Measurements from ENCODE around the gene MPPED2.

Gene MPPED2

GRCh38 chr11:30423279-30423648 is 162.9 kb downstream of the MPPED2 start:
- no peak for TF ChIP-seq CTCF (IDR thresholded peaks at IDR 0.05; ENCODE audit: low read depth, low read length)
- no peak for DNase-seq (ENCODE audit: low read depth, low spot score)
- in situ Hi-C loops (cut with HindIII; ENCODE audit: low sequenced_read_pairs): no loop called here
- H3K4me3 ChIP-seq (ENCODE audit: low read depth, low read length): no peak overlapping the region

- DNase-seq (ENCODE audit: low read depth, low spot score): no peak
- in situ Hi-C loops (cut with HindIII; ENCODE audit: low sequenced_read_pairs): no loop called here
- TF ChIP-seq CTCF (IDR thresholded peaks at IDR 0.05; ENCODE audit: low read depth, low read length): no peak
- H3K4me3 ChIP-seq (ENCODE audit: low read depth, low read length): no peak overlapping the region
Observed at GRCh38 chr11:30422447-30423278, 163.5 kb downstream of the MPPED2 start.

GRCh38 chr11:30420233-30420787 is 165.8 kb downstream of the MPPED2 start:
- TF ChIP-seq CTCF (IDR thresholded peaks at IDR 0.05; ENCODE audit: low read depth, low read length): no peak
- in situ Hi-C loops (cut with HindIII; ENCODE audit: low sequenced_read_pairs): no loop called here
- no peak for DNase-seq (ENCODE audit: low read depth, low spot score)
- H3K4me3 ChIP-seq (ENCODE audit: low read depth, low read length): no peak overlapping the region

GRCh38 chr11:30414806-30415205 is 171.3 kb downstream of the MPPED2 start:
- in situ Hi-C loops (cut with HindIII; ENCODE audit: low sequenced_read_pairs): no loop called here
- no peak for DNase-seq (ENCODE audit: low read depth, low spot score)

GRCh38 chr11:30414244-30414643 is 171.9 kb downstream of the MPPED2 start:
- TF ChIP-seq CTCF (IDR thresholded peaks at IDR 0.05; ENCODE audit: low read depth, low read length): no peak
- in situ Hi-C loops (cut with HindIII; ENCODE audit: low sequenced_read_pairs): no loop called here
- H3K4me3 ChIP-seq (ENCODE audit: low read depth, low read length): no peak overlapping the region
- no peak for DNase-seq (ENCODE audit: low read depth, low spot score)

More at GRCh38 chr11:30414806-30415205, 171.3 kb downstream of the MPPED2 start:
- H3K4me3 ChIP-seq (ENCODE audit: low read depth, low read length): no peak overlapping the region
- no peak for TF ChIP-seq CTCF (IDR thresholded peaks at IDR 0.05; ENCODE audit: low read depth, low read length)

- in situ Hi-C loops (cut with HindIII; ENCODE audit: low sequenced_read_pairs): no loop called here
- TF ChIP-seq CTCF (IDR thresholded peaks at IDR 0.05; ENCODE audit: low read depth, low read length): no peak
- no peak for DNase-seq (ENCODE audit: low read depth, low spot score)
- H3K4me3 ChIP-seq (ENCODE audit: low read depth, low read length): no peak overlapping the region
Observed at GRCh38 chr11:30412509-30412908, 173.6 kb downstream of the MPPED2 start.
